Fibroblast of skin of left biceps (primary cell): Measurements from ENCODE around the gene DDX10.
A peak's percentile ranks its signal among the peaks of the same experiment; 100 is the strongest.
"Not testable (repeated sequence)": the region's sequence is repeated elsewhere in the genome, so short reads cannot be mapped to it uniquely, and the experiment has no call there.

Experiments used
- DNase-seq, 2 experiments: peaks; one replicate each; pipeline ENCODE4 v3.0.0-alpha.2; 2013; ENCODE audit warnings: low read depth in 2 of 2

The DDX10 gene

DNA sequence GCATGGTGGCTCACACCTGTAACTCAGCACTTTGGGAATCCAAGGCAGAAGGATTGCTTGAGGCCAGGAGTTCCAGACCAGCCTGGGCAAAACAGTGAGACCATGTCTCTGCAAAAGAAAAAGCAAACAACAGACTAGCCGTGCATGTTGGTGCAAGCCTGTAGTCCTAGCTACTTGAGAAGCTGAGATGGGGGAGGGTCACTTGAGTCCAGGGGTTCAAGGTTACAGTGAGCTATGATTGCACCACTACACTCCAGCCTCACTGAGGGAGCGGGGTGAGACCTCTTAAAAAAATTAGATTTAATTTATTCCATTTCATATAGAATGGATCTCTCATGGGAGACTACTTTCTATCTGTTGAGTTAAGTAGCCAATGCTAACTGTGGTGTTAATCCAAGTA is 50.4 kb downstream of the DDX10 start:
- no peak for DNase-seq

- DNase-seq: no peak
Measured at GRCh38 chr11:108718466-108718865, 53.6 kb downstream of the DDX10 start.

- DNase-seq: no peak
Measured at GRCh38 chr11:108724974-108725689, 60.3 kb downstream of the DDX10 start.

DNA sequence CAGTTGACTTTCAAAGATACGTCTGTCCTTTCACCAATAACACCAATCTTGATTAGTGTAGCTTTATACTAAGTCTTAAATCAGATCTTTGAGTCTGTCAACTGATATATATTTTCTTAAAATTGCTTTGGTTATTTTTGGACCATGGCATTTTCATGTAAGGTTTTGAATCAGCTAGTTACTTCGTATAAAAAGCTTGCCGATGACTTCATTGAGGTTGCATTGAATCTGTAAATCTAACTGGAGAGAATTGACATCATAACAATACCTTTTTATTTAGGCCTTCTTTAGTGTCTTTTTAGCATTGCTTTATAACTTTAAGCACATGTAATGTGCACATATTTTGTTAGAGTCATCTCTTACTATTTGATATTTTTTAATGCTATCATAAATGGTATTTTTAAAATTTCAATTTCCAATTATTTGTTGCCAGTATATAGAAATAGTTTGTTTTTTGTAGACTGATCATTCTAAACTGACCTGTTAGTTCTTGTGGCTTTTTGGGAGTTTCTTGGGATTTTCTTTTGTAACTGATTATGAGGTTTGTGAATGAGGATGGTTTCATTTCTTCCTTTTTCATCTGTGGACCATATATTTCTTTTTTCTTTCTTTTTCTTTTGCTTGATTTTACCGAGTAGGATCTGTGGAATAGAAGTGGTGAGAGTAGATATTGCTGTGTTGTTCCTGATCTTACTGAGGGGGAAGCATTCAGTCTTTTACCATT is 61.4 kb downstream of the DDX10 start:
- DNase-seq: no peak

DNA sequence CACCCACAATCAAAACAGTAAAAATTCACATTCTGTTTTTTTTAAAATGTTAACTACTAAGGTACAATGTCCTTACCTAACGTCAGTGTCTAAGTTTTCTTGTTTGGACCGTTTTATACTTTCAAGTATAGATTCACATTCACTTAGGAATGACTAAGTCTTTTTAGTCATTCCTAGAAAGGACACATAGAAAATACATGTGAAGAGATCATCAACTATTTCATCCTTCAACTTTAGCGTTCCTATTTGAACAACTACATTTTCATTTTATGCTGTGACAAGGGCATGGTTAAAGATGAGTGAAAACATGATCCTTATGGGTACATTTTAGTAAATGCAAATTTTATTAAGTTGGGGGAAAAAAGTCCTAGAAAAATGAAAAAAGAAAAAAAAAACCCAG is 62.8 kb downstream of the DDX10 start:
- DNase-seq: no peak

DNA sequence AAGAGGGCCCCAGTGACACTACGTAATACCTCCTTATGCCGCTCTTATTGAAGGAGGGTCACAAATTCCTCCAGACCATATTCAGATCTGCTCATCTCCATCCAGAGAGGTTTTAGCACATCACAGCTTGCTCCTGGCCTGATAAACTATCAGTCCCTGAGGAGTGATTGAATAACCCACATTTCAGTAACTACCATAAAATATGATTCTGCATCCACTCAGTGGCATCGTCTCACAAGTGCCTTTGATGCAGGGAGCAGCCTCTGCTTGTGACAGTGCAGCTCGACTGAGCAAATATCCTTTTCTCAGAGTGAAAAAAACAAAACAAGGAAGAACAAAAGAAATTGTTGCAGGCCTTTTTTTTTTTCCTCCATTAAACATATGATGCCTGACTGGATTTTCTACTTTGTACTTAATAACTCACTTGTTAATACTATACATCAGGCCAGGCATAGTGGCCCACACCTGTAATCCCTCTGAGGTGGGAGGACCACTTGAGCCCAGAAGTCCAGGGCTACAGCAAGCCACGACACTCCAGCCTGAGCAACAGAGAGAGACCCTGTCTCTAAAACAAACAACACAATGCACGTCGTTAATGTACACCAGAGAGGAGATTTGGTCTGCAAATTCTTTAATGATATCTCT is 64.5 kb downstream of the DDX10 start:
- DNase-seq: no peak

DNA sequence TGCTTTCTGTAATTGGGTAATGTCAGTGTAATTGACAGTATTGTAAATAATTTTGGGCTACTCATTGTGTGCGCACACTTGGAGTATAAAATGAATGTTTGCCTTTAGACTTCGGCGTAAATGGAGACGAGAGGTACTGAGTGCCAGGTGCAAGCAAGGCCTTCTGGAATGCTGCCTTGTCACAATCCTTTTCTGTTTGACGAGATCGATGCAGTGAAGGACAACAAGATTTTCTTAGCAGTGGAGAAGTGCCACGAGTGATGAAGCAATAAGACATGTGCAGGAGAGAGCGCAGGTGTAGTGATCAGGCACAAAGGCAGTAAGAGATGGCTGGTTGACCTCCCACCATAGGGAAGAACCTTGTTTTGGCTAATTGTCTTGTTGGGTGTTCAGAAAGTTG is 67.5 kb downstream of the DDX10 start:
- DNase-seq: no peak

GRCh38 chr11:108733479-108734116 is 68.7 kb downstream of the DDX10 start:
- no peak for DNase-seq

DNA sequence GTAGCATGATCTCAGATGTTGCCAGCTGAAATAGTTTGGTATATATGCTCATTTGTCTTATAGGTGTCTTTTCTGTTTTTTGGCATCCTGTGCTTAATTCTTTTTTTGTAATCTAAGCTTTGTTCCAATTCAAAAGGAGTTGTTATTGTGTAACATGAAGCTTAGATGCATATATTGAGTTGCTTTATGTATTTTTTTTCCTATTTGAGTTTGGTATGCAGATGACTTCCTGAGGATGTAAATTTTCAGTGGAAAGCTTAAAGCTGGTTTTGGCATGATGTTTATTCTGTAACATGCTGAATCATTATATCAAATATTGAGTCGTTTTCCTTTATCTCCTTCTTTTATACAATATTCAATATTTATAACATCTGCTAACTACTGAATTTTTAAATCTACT is 69.4 kb downstream of the DDX10 start:
- DNase-seq: no peak

GRCh38 chr11:108734956-108735559 is 70.2 kb downstream of the DDX10 start:
- DNase-seq: no peak

DNA sequence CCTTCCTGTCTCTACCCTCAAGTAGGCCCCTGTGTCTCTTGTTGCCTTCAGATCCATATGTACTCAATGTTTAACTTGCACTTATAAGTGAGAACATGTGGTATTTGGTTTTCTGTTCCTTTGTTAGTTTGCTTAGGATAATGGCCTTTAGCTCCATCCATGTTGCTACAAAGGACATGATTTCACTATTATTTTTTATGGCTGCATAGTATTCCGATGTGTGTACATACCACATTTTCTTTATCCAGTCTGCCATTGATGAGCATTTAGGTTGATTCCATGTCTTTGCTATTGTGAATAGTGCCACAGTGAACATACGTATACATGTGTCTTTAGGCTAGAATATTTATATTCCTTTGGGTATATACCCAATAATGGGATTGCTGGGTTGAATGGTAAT is 75.3 kb downstream of the DDX10 start:
- not testable (repeated sequence) for DNase-seq

DNA sequence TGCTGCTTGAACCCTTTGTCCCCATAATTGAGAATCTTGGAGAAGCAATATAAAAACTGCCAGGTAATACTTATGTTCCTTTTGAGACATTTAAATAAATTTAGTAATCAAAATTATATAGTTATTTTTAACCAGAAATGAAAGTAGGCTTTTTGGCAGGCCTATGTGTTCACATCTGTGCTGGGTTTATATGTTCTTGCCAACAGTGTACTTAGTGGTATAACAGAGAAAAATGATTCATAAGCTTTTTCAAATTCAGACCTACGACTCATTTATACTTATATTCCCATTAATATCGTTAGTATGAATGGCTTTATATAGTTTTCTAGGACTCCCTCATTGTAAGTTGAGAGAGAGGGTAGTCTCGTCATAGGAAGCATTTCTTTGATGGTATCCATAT is 79.0 kb downstream of the DDX10 start:
- DNase-seq: no peak

DNA sequence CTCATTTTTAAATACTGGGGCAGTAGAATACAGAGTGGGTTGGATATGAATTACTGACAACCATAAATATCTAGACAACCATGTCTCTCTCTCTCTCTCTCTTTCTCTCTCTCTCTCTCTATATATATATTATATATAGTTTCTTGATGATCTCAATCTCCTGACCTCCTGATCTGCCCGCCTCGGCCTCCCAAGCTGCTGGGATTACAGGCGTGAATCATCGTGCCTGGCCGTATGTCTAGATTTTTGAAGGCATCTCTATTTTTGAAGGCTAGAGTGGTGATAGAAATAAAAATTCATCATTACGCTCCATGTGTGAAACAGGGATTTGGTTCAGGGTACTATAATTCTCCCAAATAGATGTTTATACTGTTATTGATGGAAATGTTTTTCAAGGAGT is 84.1 kb downstream of the DDX10 start:
- no peak for DNase-seq

- no peak for DNase-seq
Measured at GRCh38 chr11:108751444-108751843, 86.6 kb downstream of the DDX10 start.

DNA sequence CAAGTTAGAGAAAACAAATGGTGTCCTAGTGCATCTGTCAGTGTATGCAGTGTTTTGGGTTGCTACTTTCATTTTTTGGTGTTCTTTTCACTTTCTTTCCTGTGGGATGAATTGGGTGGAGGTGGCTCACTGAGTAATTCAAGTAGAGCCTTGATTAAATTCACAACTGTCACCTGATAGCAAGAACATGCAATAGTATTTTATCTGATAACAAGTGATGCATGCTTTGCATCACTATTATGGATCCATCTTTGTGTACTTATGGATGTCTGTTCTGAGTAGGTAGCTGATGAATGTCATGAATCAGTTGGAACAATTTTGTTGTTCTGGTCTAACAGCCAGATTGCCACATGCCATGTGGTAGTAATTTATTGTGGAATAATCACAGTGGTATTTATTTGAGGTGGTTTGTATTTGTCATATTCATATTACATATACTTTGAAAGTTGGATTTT is 87.5 kb downstream of the DDX10 start:
- DNase-seq: no peak

- DNase-seq: peak in 1 of 2 experiments; percentile 24
Measured at GRCh38 chr11:108754901-108755625, 90.2 kb downstream of the DDX10 start.

DNA sequence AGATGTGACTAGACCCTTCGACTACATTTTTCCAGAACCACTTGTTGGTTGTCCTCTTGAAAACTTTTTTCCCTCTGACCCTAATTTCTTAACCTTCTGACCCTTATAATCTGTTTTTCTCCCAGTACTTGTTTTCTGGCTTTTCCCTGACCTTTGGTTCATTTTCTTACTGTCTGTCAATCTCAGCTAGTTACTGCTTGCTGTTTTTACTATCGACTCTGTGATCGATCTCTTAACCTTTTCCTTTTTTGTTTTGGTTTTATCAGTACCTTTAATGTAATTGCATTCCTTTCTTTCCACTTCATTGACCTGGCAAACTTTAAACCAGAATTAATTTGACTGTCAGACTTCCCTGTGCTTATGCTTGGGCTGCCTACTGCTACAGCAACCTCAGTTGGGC is 92.8 kb downstream of the DDX10 start:
- DNase-seq: no peak

- DNase-seq: no peak
Measured at GRCh38 chr11:108758458-108758857, 93.6 kb downstream of the DDX10 start.

DNA sequence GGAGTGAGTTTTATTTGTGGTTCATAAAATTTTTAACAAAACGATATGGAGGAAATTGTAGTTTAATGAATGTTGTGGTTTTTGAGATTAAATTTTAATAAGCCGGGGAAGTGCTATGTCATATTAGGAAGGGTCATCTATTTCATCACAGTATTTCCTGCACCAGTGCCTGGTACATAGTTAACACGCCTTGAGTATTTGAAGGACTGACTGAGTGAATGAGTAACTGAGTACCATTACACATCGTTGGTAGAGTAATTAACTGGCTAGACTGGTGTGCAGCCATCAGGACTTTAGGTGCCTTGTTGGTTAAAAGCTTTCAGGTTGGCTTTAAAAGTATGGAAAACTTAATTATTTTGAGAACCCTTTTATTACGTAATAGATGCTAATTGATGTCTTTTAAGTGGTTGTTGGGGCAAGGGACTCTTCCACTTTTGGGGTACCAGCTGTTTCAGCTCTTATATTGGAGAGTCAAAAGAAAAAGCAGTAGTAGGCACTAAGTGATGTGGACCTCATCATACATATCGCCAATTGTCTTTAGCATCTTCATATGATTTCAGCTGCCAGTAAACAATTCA is 101.8 kb downstream of the DDX10 start:
- DNase-seq: no peak

GRCh38 chr11:108768370-108768769 is 103.5 kb downstream of the DDX10 start:
- no peak for DNase-seq

DNA sequence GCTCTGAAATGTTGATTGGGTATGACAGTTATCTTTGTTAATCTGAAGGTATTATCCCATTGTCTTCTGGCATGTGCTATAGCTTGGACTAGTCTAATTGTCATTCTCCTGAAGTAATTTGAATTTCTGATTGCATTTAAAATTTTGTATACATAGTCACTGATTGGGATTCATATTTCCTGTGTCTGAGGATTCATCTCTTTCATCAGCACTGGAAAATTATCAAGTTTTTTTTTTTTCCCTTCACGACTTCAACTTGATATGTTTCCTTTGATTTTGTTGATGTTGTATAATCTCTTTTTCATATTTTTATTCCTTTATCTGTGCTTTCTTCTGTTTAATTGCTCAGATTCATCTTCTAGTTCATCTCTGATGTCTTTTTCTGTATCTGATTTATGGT is 104.1 kb downstream of the DDX10 start:
- DNase-seq: no peak
